GM20000 (cell line): Measurements from ENCODE around the gene VAMP3.

Experiments
- DNase-seq: peaks from one replicate; pipeline ENCODE4 v3.0.0; 2012; ENCODE audit warnings: low spot score
- TF ChIP-seq, protein P1 (sequence below): IDR thresholded peaks from 2 replicates; pipeline ENCODE4 v1.5.1; 2012; ENCODE audit warnings: mild to moderate bottlenecking, control low read depth; ENCODE audit errors: extremely low read depth, missing control alignments

The VAMP3 gene

GRCh38 chr1:7780976-7781375 is 9.9 kb downstream of the VAMP3 start:
- TF ChIP-seq, protein P1, sequence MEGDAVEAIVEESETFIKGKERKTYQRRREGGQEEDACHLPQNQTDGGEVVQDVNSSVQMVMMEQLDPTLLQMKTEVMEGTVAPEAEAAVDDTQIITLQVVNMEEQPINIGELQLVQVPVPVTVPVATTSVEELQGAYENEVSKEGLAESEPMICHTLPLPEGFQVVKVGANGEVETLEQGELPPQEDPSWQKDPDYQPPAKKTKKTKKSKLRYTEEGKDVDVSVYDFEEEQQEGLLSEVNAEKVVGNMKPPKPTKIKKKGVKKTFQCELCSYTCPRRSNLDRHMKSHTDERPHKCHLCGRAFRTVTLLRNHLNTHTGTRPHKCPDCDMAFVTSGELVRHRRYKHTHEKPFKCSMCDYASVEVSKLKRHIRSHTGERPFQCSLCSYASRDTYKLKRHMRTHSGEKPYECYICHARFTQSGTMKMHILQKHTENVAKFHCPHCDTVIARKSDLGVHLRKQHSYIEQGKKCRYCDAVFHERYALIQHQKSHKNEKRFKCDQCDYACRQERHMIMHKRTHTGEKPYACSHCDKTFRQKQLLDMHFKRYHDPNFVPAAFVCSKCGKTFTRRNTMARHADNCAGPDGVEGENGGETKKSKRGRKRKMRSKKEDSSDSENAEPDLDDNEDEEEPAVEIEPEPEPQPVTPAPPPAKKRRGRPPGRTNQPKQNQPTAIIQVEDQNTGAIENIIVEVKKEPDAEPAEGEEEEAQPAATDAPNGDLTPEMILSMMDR: no peak

DNA sequence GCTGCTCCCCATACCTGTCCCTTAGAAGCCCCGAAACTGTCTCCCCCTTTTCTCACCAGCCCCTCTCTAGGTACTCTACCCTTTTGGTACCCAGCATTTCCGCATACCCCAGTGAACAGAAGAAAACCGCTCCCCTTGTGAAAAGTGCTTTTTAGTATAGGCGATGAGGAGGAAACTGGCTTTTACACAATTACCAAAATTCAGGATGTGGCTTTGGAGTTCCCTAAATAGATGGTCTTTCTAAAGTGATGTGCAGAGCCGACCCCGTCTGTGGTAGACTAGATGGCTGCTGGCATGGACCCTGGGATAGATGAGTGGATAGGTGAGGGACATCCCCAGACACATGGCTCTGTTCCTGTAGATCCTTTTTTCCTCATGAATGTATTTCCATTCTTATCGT is 10.4 kb downstream of the VAMP3 start:
- DNase-seq: no peak

More at GRCh38 chr1:7780976-7781375, 9.9 kb downstream of the VAMP3 start:
- DNase-seq: no peak

DNA sequence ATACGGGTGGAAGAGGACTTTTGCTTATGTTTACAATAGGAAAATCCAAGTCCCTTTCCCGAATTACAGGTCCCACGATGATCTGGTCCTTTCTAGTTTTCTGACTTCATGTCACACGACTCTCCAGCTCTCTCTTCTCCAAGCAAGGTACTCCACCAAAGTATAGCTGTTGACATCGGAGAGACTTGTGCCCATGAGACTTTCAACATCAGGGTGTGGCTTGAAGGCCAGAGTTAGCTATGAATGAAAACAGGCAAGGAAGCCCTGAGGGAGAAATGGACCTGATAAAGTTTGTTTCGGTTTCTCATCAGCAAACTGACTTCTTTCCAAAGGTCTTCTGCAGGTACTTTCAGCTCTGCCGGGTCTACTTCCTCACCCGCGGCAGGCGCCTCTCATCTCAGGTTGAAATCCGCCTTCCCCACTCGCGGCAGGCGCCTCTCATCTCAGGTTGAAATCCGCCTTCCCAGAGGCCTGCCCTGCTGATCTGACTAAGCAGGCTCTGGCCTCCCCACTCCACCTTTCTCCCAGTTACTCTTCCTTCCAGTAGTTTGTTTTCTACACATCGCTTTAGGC is 10.9 kb downstream of the VAMP3 start:
- TF ChIP-seq, protein P1: no peak
- DNase-seq: no peak

More for the DNA sequence above, 10.4 kb downstream of the VAMP3 start:
- TF ChIP-seq, protein P1: no peak

GRCh38 chr1:7783178-7783711 is 12.1 kb downstream of the VAMP3 start:
- TF ChIP-seq, protein P1: no peak

DNA sequence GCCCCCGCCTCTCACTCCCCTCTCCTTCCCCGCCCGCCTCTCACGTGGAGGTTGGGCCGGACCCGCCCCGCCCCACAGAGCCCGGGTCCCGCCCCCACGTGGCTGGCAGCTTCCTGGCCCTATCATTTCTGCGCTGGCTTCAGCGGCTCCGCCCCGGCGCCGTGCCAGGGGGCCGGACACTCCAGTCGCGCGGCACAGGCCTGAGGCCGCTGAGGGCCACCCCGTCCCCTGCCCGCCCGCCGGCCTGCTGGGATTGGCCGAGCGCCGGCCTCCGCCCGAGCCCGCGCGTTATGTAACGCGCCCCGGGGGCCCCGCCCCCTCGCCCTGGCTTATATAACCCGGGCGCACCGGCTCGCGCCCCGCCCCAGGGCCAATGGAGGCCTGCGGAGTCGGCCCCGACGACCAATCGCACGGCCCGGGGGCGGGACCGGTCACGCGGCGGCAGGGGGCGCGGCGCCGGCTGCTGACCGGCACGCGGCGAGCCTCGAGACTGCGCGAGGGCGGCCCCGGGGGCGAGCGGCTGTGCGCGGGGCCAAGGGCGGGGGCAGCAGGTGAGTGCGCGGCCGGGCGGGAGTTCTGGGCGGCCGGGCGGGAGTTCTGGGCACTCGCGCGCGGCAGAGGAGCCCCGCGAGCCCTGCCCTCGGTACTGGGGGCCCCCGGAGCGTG is 12.9 kb downstream of the VAMP3 start, which contains the start of gene PER3:
Gene PER3 (plus strand): TSS at position 466 of the 666 bp plus-strand sequence. CDS start 587 bp downstream, outside the sequence.
- DNase-seq: peak; percentile 98
- TF ChIP-seq, protein P1: no peak

More at GRCh38 chr1:7783178-7783711, 12.1 kb downstream of the VAMP3 start:
- DNase-seq: peak; percentile 76

- TF ChIP-seq, protein P1: no peak
- no peak for DNase-seq
Observed at GRCh38 chr1:7784492-7785071, 13.5 kb downstream of the VAMP3 start.

DNA sequence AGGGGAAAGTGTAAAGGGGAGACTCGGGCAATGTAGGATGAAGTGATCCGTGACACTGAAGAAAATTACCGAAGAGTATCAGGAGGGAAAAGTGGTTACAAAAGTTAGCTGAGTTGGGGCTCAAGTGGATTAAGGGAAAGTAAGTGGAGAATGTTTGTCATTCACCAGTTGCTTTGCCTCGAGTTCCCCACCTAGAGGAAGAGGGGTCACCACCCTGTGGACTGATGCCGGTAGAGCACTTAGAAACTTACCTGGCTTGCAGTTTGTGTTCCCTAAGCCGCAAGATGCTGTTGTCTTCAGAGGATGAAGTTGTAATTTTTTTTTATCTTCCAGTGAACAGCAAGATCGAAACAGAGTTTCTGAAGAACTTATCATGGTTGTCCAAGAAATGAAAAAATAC is 14.0 kb downstream of the VAMP3 start:
- DNase-seq: no peak
- TF ChIP-seq, protein P1: no peak
